ENCODE measurements around the gene GRIN2A.

DNA sequence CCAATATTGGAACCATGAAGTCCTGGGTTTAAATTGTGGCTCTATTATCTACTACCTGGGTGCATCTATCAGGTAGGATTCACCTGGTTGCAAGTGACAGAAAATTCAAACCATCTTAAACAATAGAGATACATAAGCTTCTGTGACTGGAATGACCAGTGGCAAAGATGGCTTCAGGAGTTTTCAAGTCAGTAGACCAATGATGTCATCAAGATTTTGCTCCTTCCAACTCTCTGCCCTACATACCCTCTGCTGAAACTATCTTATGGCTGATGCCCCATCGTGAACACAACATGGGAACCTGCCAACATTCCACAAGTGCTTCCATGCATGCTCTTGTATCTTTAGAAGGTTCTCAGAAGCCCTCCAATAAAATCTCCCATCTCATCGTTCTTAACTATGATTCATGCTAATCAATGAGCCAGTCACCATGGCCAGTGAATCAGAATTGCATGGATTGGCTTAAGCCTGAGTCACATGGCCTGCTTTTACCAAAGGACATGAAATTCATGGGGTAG is 180.9 kb downstream of the GRIN2A start:
- TF ChIP-seq, protein P1, sequence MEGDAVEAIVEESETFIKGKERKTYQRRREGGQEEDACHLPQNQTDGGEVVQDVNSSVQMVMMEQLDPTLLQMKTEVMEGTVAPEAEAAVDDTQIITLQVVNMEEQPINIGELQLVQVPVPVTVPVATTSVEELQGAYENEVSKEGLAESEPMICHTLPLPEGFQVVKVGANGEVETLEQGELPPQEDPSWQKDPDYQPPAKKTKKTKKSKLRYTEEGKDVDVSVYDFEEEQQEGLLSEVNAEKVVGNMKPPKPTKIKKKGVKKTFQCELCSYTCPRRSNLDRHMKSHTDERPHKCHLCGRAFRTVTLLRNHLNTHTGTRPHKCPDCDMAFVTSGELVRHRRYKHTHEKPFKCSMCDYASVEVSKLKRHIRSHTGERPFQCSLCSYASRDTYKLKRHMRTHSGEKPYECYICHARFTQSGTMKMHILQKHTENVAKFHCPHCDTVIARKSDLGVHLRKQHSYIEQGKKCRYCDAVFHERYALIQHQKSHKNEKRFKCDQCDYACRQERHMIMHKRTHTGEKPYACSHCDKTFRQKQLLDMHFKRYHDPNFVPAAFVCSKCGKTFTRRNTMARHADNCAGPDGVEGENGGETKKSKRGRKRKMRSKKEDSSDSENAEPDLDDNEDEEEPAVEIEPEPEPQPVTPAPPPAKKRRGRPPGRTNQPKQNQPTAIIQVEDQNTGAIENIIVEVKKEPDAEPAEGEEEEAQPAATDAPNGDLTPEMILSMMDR (IDR thresholded peaks at IDR 0.05; ENCODE audit: extremely low read depth in 1 of 2, insufficient read depth in 1 of 2, low read depth in 1 of 2, low read length in 2 of 2), result no peak
- no peak for TF ChIP-seq POLR2A (IDR thresholded peaks at IDR 0.05; ENCODE audit: low read depth, low read length)
